Daoy (cell line): ENCODE data around the gene MAPK6. TPM values are rescaled to one million over a fixed set of nuclear protein-coding genes. Genes with fewer than 3 reads are reported as not detected.
"Not testable (repeated sequence)": the region's sequence is repeated elsewhere in the genome, so short reads cannot be mapped to it uniquely, and the experiment has no call there.

Experiments
- DNase-seq: peaks from one replicate; pipeline ENCODE4 v3.0.0-alpha.2; 2015; ENCODE audit warnings: low read depth
- total RNA-seq: library from RNA; depleted of rRNA; stranded (reverse); fragments of >200 nt; shearing (Covaris generic); gene quantifications from 2 replicates; pipeline ENCODE4 v1.2.3, GENCODE V29; 2014

MAPK6 gene
- total RNA-seq, 1 experiment from 2014 or later, result 113 TPM

GRCh38 chr15:52042051-52042851 lies 23.2 kb downstream of the MAPK6 start:
- no peak for DNase-seq

GRCh38 chr15:52045795-52046298 lies 26.8 kb downstream of the MAPK6 start:
- not testable (repeated sequence) for DNase-seq

- not testable (repeated sequence) for DNase-seq
Observed at GRCh38 chr15:52046552-52046951, 27.5 kb downstream of the MAPK6 start.

- DNase-seq, result no peak
Observed at GRCh38 chr15:52050416-52050815, 31.4 kb downstream of the MAPK6 start.

- no peak for DNase-seq
Observed at GRCh38 chr15:52052066-52052935, 33.3 kb downstream of the MAPK6 start.

- DNase-seq, result no peak
Observed at GRCh38 chr15:52054381-52054780, 35.4 kb downstream of the MAPK6 start.

GRCh38 chr15:52054858-52055257 lies 35.8 kb downstream of the MAPK6 start:
- not testable (repeated sequence) for DNase-seq

- no peak for DNase-seq
Observed at GRCh38 chr15:52056001-52056400, 37.0 kb downstream of the MAPK6 start.

GRCh38 chr15:52056496-52056895 lies 37.5 kb downstream of the MAPK6 start:
- DNase-seq, result no peak

- DNase-seq, result no peak
Observed at GRCh38 chr15:52057996-52058395, 39.0 kb downstream of the MAPK6 start.

GRCh38 chr15:52060501-52060900 lies 41.5 kb downstream of the MAPK6 start:
- DNase-seq, result no peak

GRCh38 chr15:52066842-52067544 lies 48.0 kb downstream of the MAPK6 start:
- DNase-seq, result no peak

GRCh38 chr15:52067545-52067926 lies 48.5 kb downstream of the MAPK6 start:
- no peak for DNase-seq

GRCh38 chr15:52068004-52068615 lies 49.1 kb downstream of the MAPK6 start:
- DNase-seq, result no peak

- no peak for DNase-seq
Observed at GRCh38 chr15:52069559-52069958, 50.5 kb downstream of the MAPK6 start.

GRCh38 chr15:52071570-52071969 lies 52.6 kb downstream of the MAPK6 start:
- DNase-seq, result no peak

GRCh38 chr15:52076889-52077781 lies 58.1 kb downstream of the MAPK6 start:
- DNase-seq, result peak; percentile 95

- no peak for DNase-seq
Observed at GRCh38 chr15:52078197-52078875, 59.3 kb downstream of the MAPK6 start.

GRCh38 chr15:52078876-52079700 lies 60.1 kb downstream of the MAPK6 start:
- peak; percentile 85 for DNase-seq
